HG02678 (cell line): ENCODE measurements around the gene CIBAR2.
A peak's percentile ranks its signal among the peaks of the same experiment; 100 is the strongest.
"Not testable (repeated sequence)": the region's sequence is repeated elsewhere in the genome, so short reads cannot be mapped to it uniquely, and the experiment has no call there.

ENCODE experiments used
- ATAC-seq: cut with Tn5 transposase; IDR thresholded peaks from one replicate; pipeline ENCODE4 v1.9.1; 2021; ENCODE audit warnings: mild to moderate bottlenecking, moderate library complexity; ENCODE audit not compliant: unreplicated experiment

CIBAR2 gene

DNA sequence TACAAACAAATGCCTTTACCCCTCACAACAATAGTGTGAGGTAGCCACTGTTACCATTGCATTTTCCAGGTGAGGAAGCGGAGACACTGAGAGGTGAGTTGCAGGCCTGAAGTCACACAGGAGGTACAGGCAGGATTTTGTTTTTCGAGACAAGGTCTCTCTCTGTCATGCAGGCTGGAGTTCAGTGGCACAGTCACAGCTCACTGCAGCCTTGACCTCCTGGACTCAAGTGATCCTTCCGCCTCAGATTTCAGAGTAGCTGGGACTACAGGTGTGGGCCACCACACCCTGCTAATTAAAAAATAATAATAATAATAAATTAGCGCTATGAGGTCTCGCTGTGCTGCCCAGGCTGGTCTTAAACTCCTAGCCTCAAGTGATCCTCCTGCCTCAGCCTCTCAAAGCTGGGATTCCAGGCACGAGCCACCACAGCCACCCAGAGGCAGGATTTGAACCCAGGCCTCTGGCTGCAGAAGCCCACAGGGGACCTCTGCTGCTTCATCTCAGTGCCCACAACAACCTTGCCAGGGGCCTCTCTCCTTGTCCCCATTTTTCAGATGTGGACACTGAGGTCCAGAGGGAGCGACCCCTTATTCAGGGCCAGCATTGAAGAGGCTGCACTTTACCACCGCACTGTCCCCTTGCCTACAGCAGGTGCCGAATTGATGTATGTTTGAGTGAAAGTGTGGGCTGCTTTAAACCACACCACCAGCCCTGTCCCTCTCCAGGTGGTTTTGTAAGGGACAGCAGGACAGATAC is 16.0 kb upstream of the CIBAR2 start:
- no peak for ATAC-seq

DNA sequence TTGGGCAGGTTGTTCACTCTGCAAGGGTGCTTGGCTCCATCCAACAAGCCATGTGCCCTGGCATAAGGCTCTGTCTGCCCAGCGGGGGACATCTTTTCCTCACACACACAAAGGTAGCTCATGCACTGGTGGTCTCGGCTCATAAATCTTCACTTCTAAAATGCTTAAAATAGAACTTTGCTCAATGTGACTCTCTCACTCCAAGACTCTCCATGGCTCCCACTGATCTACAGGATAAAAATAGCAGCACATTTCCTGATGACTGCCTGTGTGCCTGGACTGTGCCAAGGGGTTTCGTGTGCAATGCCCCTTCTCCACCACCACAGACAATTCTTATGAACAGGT is 15.1 kb upstream of the CIBAR2 start:
- ATAC-seq: no peak

DNA sequence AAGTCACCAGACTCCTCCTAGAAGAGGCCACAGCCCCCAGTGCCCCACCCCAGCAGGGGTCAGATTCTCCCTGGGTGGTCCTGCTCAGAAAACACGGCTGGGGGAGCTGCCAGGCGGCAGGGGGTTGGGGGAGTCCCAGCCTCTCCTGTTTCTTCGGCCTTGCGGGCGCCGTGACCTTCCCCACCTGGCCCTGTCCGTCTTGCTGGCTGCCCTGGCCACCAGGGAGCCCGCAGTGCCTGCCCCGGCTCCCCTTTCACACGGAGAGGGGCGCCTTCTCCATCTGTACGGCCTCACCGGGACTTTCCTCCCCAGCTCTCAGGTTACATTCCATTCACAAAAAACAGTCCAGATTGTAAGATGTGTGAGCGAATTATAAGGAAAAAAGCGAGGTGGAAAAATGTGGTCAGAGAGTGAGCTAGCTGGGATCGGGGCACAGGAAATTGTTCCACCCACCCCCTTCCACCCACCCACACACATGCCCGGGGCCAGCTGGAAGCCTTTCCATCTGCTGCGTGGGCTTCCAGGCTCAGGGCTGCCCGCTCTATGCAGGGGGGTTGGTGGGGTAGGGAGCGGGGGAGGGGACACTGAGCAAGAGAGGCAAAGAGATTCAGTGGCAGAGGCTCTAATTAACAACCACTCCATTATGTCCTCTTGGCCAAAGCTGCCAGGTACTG is 14.6 kb upstream of the CIBAR2 start:
- no peak for ATAC-seq

DNA sequence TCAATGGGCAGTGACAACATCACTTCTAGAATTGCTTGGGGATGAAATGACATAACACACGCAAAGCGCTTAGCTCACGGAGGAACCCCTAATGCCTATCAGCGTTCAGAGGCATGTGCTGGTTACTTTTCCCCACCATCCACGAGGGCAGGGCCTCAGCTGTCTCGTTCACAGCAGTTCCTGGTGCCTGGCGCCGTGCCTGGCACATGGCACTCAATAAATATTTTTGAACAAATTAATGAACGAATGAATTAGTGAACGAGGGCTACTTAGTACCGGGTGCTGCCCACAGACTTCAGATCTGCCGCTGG is 14.1 kb upstream of the CIBAR2 start:
- no peak for ATAC-seq

DNA sequence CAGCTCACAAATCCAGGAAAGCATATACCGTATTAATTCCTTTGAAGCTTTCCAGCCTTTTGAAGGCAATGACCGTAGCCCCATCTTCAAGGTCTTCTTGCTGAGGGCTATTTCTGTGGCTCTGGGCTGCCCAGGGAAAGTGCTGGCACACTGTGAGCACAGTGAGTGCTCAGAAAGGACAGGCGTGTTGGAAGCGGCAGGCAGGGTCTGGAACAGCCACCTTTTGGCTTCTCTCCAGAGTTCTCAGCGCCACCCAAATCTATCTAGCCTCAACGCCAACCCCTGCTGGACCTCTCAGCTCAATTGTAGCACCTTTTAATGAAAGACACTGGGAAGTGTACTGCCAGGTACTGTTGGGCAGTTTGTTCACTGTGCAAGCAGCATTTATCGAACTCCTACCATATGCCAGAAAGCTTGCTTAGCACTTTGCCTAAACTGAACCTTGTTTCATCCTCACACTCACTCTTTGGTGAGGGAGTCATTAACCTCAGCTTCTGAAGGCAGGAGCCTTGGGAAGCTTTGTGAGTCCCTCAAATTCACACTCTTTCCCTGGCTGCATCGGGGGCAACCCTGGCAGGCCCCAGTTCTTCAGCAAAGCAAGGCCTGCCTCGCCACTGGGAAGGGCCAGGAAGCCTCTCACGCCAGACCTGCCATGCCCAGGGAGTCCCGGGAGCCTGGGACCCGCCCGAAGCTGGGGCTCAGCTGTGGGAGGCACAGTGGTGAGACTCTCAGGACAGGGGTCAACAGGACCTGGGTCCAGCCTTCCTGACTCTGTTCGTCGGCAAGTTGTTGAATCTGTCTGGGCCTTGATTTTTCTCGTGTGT is 13.5 kb upstream of the CIBAR2 start:
- no peak for ATAC-seq

DNA sequence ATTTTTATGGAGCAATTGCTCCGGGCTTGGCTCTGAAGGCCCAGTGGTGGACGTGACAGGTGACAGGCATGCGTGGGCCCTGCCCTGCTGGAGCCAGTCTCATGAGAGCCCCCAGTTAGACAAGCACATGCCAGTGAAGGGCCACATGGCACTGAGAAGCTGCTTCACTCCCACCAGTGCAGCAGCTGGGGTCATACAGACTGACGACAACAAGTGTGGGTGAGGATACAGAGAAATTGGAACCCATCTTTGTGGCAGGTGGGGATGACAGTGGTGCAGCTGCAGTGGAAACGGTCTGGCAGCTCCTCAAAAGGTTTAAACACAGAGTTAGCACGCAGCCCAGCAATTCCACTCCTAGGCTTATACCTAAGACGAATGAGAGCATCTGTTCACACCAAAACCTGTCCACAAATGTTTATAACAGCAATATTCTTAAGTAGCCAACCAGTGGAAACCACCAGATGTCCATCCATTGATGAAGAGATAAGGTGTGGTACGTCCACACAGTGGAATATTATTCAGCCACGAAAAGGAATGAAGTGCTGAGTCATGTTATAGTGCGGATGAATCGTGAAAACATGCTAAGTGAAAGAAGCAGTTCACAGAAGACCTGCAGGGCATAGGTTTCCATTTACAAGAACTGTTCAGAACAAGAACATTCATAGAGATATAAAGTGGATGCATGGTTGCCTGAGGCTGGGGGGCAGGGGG is 12.5 kb upstream of the CIBAR2 start:
- ATAC-seq: no peak

DNA sequence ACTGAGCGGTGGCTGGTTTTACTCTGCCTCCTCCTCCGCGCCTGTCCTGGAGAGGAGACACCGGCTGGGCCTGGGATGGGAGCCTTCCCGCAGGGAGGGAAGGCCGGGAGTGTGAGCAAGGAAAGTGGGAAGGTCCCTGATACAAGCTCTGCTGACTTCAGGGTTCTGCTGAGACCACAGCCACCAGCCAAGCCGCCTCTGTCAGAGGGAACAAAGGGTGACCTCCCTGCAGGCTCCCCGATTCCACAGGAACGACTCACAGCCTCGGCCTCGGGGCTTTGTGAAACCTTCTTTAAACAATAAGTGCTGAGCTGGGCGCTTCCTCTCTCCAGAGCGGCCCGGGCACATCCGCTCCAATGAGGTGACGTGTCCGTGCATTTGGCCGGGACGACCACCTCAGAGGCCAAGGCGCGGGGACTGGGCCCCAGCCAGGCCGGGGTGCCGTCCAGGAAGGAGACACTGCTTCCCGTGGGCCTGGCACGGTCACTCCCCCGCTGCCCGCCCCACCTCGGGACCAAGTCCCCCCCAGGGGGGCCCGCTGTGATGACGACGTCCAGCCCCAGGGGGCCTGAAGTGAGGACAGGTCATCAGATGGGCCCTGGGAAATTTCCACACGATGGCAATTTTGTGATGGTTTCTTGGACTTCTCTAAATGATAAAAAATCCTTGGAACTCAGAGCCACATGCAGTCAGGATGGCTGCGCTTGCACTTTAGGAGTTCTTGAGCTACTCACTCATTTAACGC is 11.8 kb upstream of the CIBAR2 start:
- no peak for ATAC-seq

DNA sequence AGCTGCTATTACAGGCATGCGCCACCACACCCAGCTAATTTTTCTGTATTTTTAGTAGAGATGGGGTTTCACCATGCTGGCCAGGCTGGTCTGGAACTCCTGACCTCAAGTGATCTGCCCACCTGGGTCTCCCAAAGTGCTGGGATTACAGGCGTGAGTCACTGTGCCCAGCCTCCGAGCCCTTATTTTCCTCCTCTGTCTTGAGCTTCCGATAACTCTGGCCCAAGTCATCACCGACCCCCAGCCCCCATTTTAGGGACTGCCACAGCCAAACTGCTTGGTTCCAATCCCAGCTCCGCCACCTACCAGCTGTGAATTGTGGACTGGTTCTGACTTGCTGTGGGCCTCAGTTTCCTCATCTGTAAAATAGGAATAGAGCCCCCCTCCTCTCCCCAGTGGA is 11.2 kb upstream of the CIBAR2 start:
- ATAC-seq: not testable (repeated sequence)

DNA sequence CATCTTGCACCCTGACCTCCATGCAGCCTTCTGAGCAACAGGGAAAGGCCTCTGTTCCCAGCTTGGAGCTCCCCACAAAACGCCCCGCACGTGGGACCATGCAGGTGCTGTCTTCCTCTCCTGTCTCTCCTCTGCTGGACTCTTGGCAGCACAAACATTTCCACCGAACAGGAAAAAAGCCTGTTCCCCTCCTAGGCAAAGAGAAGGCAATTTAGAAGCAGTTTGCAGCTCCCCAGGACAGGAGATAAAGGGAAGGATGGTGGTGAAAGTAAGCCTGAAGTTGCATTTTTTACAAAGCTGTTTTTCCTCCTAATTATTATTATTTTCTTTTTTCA is 7.7 kb upstream of the CIBAR2 start:
- no peak for ATAC-seq

DNA sequence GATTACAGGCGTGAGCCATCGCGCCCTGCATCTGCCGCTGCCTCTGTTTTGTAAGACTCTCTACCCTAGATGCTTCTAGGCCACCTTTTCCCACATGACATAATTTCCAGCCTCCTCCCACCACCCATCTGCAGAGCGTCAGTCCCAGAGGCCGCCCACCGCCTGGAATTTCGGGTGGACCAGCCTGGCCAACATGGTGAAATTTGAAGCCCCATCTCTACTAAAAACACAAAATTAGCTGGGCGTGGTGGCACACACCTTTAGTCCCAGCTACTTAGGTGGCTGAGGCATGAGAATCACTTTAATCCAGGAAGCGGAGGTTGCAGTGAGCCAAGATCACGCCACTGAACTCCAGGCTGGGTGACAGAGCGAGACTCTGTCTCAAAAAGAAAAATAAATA is 5.1 kb upstream of the CIBAR2 start:
- no peak for ATAC-seq

DNA sequence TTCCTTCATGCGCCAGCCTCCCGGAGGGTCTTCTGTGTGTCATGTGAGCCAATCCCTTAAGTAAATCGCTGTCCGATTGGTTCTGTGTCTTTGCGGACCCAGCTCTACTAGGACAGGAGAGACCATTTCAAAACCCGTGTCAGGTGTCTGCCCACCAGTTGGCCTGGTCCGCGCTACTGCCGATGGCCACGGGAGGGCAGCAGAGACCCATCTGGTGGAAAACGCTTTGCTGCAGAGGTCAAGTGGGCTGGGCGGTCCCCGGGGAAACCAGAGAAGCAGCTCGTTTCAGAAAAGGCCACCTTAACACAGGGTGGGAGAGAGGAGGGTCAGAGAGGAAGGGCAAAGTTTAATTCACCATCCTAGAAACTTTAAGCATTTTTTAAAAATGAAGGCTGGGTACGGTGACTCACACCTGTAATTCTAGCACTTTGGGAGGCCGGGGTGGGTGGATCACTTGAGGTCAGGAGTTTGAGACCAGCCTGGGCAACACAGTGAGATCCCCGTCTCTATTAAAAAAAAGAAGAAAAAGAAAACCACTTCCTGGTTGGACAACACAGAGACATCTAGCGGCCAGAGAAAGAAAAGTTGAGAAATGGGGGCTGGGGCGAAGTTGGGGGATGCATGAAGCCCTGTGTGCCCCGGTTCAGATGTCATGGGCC is 2.8 kb upstream of the CIBAR2 start:
- ATAC-seq: peak; percentile 62

DNA sequence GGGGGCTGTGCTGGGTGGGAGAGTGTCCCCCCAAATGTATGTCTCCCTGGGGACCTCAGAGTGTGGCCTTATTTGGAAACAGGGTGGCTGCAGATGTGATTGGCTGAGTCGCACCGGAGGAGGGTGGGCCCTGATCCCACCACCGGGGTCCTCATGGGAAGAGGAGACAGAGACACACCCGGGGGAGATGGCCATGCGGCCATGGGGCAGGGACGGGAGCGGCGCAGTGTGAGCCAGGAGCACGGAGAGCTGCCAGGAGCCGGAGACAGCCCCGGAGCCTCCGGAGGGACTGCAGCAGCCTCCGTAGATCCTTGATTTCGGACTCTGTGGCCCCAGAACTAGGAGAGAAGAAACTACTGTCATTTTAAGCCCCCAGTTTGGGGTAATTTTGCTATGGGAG is 1.6 kb upstream of the CIBAR2 start:
- ATAC-seq: no peak

DNA sequence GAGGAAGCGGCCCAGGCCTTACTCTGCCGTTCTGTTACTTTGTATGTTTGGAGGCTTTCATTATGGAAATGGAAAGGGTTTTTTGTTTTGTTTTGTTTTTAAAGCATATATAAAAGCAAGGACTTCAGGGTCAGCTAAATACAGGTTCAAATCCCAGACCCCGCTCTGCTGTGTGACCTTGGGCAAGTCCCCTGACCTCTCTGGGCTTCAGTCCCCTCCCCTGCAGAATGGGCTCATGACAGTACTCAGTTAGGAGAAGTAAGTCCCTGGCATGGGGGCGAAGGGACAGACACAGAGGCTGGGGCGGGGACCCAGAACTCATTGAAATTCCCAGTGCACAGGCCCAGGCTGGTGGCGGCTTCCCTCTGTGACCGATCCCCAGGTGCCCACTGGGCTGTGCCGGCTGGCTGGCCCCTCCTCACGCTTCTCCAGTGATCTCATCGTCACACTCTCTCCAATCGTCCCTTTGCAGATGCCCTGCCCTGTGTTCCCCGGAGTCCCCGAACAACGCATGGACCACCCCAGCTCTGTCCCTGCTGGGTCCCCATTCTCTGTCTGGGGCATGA is 979 bp upstream of the CIBAR2 start:
- ATAC-seq: no peak

DNA sequence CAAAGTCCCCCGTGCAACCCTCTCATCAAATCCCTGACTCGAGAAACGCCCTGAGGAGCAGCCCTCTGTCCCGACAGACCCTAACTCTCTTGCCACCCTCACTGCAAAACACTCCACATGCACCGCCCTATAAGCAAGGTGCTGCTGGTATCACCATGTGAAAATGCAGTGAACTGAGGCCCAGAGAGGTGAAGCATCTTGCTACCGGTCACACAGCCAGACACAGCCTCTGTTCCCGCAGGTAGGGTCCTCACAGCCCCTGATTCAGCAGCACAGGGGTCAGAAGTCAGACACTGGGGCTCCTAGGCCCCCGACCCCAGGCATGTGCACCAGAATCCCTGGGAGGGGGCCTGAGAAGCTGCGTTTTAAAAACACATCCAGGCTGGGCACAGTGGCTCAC is 1.1 kb downstream of the CIBAR2 start:
- ATAC-seq: no peak

DNA sequence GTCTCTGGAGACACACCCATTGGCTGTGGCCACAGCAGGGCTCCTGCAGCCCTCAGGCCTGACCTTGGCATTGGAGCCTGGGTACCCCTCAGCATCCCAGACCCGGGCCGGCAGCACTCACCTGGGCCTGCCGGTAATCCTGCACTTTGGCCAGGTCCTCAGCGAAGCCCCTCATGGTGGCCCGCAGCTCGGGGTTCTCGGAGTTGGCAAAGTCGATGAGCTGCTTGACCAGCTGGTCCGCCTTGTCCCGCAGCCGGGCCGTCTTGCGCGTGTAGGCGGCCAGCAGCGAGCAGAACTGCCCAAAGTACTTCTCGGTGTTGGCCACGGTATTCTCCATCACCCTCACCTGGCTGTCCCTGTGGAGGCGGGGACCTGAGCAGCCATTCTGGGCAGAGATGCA is 2.2 kb downstream of the CIBAR2 start:
- no peak for ATAC-seq

DNA sequence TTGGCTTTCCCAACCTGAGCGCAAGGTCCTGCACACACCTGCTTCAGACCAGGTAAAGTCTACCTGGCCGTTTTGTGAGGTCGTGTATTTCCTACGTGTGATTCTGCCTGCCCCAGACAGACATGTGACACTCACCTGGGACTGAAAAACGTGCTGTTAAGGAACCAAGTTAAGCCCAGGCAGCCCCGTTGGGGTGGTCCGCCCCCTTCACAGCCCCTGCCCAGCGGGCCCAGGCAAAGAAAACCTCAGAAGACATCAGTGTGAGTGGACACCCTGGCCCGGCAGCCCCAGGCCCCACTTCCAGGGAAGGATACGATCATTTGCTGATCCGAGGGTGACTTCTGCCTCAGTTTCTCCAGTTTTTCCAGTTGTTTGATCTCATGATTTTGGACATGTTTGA is 4.7 kb downstream of the CIBAR2 start:
- ATAC-seq: no peak

DNA sequence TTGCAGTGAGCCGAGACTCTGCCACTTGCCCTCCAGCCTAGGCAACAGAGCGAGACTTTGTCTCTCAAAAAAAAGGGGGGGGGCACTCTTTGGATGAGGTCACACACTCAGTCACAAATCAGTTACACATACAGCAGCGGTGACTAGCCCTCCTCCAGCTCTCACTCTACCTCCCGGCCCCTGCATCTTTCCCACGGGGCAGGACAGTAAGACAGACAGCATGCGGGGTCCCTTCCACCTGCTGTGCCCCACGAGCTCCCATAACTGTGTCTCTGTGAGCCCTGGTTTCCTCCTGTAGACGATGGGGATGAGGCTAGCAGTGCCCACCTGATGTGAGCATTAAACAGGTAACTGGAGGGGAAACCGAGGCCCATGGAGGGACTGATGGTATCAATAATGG is 5.2 kb downstream of the CIBAR2 start:
- no peak for ATAC-seq

DNA sequence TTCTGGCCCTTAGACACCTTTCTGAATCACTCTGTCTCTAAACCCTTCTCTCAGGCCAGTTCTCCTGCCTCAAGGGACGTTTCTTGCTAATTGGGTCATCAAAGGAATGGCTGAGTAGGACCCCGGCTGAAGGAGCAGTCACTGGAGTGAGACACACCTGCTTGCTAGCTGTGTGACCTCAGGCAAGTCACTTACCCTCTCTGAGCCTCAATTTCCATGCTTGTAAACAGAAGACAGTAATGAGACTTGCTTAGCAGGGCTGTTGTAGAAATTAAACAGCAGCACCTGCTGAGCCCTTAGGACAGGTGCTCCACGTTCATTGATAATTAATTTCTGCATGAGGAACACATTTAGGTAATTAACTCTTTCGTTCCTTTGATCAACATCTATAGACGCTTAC is 6.8 kb downstream of the CIBAR2 start:
- ATAC-seq: no peak

DNA sequence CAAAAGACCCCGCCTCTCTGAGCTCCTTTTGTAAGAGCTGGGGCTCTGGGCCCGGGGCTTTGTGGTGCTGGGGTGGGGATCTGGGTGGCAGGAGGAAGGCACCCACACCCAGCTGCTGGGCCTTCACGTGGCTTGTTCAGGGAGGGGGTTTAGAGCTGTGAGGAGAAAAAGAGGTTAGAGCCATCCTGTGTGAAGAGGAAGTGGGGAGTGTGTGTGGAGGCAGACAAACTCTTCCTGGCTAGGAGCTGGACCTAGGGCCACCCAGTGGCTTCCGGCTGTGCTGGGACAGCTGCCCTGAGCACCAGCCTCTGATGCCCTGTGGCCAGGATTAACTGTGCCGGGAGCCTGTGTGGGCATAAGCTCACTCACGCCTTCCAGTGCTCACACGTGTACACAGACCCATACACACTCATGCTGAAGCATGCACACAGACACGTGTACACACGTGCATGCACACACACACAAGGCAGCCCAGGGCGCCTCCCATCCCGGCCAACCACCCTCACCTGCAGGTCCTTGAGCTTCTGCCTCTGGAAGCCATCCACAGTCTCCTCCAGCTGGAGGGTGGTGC is 7.4 kb downstream of the CIBAR2 start:
- ATAC-seq: no peak

DNA sequence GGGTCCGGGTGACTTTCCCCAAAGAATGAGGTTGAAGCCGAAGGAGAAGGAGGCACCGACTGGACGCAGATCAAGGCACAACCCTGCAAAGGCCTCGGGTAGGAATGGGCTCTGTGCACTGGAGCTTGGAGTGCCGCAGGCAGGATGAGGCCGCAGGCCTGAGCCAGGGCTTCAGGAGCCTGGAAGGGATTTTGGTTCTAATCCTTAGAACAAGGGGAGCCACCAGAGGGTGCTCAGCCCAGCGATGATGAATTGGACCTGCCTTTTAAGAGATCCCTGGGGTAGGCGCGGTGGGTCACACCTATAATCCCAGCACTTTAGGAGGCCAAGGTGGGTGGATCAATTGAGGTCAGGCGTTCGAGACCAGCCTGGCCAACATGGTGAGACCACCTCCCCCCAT is 8.1 kb downstream of the CIBAR2 start:
- no peak for ATAC-seq
